HG02763 (cell line): ENCODE data around the gene ST6GAL1.

Source experiments
- ATAC-seq: cut with Tn5 transposase; IDR thresholded peaks from one replicate; pipeline ENCODE4 v1.9.1; 2021; ENCODE audit warnings: mild to moderate bottlenecking, moderate library complexity; ENCODE audit not compliant: unreplicated experiment

The ST6GAL1 gene

GRCh38 chr3:186915806-186916796 is 14.2 kb upstream of the ST6GAL1 start:
- ATAC-seq, result no peak

DNA sequence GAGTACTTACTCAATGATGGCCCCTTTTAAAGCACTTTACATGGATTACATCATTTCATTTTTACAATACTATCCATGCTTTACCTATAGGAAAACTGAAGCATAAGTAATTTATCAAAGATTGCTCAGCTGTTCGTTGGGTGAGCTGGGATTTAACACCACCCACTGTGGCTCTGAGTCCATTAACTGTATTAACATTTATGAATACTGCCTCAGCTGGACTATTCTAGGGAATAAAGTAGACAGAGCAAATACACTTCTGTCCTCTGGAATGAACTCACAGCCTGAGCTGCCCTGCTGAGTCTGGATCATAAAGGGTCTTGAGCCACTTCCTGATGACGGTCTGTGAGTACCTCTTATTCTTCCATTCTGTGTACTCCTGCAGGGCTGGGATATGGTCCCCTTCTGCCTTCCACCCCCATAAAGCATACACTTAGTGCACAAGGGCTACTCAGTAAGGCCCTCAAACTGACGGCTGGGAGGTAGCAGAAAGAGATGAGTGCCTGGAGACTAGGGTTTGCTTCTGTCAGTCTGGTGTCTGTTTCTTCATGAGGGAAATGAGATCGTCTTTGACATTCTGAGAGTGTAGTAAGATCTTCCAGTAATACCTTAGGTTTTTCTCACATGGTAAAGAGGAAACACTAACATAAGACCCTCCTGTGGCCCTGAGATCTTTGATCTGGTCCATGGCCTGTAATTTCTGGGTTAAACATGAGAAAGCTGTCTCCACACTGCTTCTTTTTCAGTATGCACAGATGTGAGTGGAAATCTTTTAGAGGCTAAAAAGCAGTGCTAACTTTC is 12.6 kb upstream of the ST6GAL1 start:
- no peak for ATAC-seq

GRCh38 chr3:186920301-186920700 is 10.0 kb upstream of the ST6GAL1 start:
- ATAC-seq, result no peak

DNA sequence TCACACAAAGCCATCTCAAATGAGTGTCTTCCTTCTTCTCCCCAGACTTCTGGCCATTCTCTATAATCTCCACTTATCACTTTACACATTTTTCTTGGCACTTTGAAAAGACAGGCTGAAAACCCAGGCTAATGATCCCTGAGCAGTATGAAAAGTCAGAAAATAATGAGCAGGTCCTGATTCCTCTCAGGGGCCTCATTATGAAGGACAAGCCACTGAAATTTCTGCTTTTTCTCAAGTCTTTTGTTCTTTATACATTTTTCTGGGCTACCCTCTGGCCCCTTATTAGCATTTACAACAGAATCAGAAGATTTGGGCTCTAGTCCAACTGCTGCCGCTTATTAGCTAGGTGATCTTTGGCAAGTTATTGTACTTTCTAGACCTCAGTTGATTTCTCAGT is 9.5 kb upstream of the ST6GAL1 start:
- no peak for ATAC-seq

DNA sequence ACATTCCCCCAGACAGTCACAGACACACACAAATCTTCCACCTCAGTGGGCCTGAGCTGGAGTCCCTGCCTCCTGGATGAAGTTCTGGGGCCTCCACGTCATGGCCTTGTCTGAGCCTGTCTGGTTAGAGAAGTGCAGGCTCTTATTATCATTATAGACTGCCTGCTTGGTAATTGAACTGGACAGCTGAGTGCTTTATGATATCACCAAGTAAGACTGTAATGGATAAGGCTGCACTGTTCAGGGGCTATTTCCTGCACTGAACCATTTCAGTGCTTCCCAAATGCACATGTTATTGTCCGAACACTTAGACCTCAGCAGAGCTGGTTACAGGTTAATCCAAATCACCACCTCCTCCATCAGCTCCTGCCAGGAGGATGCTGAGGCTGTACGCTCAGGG is 8.7 kb upstream of the ST6GAL1 start:
- ATAC-seq, result no peak

GRCh38 chr3:186922224-186922623 is 8.1 kb upstream of the ST6GAL1 start:
- no peak for ATAC-seq

DNA sequence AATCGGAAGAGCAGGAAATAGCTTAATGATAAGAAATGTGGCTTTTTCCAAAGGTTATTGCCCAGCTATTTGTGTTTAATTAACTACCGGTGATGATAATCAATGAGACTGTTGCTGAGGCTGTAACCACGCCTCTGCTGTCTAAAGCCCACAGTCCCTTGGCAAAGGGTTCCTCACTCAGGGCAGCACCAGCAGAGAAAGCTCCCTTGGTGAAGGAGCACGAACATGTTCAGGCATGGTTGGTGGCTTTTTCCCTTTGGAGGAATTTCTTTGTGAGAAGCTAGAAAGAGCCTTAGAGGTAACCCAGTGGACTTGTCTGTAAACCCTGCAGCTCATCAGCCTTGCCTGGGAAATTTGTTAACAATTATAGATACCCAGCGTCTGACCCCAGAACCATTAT is 7.5 kb upstream of the ST6GAL1 start:
- ATAC-seq, result no peak

- ATAC-seq, result no peak
These were observed 7.1 kb upstream of the ST6GAL1 start for GRCh38 chr3:186923241-186923640.

DNA sequence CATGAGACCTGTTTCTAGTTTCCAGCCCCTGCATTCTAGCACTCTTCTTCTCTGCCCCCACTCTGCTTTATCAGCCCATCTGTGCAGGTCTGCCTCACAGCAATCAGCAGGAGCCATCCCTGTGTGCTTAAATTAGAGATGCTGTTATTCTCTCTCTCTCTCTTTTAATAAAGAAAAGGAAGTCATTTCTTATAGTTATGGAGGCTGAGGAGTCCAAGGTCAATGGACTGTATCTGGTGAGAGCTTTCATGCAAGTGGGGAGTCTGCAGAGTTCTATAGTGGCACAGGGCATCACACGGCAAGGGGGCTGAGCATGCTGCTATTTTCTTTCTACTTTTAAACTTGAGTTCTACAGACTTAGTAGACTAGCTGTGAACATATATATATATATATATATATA is 4.5 kb upstream of the ST6GAL1 start:
- no peak for ATAC-seq

- ATAC-seq, result no peak
These were observed 1.1 kb upstream of the ST6GAL1 start for GRCh38 chr3:186929186-186929585.

- no peak for ATAC-seq
These were observed 641 bp upstream of the ST6GAL1 start for GRCh38 chr3:186929685-186930084.

DNA sequence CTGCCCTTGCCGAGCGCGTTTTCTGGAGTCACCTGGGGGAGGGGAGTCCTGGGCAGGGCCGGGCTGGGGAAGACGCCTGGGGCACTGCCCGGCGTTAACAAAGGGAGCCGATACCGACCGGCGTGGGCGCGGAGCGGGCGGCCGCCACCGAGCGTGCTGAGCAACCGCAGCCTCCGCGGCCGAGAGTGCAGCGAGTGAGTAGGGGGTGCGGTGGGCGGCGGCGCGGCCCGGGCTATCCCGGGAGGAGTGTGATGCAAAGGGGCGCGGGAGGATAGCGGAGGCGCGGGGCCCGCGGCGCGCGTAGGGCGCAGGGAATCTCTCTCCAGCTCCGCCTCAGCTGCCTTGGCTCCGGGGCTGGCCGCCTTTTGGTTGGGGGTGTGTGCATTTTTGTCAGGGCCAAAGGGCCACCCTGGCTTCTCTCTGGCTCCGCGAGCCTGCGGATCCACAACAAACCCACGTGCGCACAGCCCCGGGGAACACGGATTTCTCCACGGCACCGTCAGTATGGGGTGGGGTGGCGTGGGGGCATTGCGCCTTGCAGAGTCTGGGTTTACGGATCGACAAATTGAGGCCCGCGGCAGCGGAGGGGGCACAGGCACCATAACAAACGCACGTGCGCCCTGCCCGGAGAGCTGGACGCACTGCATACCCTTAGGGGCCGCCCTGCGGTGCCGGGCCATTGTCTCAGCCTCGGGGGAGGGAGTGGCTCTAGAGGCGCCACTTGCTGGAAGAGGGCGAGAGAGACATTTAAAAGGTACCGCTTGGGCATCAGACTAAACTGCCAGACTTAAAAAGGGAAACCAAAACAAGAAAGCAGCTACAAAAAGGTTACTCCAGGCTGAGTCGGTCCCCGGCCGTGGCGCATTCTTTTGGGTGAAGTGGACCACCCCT is 560 bp downstream of the ST6GAL1 start:
- ATAC-seq, result peak; percentile 71

DNA sequence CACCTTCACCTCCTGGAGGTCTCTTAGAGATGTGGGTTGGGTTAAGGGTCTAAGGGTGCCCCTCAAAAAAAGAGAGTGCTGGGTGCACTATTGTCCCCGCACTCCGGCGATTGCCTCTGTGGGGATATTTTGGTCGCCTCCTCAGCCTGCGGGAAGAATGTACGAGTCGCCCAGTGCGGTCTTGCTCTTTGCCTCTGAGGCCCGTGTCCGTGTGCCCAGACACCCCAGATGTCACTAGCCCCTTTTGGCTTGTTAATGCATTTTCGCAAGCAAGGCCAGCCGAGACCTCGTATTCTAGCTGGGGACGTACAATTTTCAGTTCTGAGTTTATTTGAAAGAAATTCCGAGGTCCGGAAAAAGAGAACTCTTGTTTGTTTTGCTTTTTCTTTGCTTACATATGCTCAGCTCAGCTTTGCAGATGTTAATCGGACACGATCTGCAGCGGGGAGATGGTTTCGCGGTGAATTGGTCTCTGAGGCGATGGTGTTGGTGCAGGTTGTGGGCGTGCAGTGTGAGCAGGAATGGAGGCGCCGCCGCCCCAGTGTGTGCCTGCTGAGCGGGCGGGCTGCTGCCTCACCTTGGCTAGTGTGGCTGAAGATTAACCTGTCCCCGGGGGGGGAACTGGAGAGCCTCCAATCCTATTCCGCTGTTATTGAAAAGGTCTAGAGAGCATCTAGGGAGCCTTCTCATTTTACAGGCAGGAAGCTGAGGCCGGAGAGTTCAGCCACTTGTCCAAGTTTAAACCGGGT is 1.4 kb downstream of the ST6GAL1 start:
- peak; percentile 13 for ATAC-seq

DNA sequence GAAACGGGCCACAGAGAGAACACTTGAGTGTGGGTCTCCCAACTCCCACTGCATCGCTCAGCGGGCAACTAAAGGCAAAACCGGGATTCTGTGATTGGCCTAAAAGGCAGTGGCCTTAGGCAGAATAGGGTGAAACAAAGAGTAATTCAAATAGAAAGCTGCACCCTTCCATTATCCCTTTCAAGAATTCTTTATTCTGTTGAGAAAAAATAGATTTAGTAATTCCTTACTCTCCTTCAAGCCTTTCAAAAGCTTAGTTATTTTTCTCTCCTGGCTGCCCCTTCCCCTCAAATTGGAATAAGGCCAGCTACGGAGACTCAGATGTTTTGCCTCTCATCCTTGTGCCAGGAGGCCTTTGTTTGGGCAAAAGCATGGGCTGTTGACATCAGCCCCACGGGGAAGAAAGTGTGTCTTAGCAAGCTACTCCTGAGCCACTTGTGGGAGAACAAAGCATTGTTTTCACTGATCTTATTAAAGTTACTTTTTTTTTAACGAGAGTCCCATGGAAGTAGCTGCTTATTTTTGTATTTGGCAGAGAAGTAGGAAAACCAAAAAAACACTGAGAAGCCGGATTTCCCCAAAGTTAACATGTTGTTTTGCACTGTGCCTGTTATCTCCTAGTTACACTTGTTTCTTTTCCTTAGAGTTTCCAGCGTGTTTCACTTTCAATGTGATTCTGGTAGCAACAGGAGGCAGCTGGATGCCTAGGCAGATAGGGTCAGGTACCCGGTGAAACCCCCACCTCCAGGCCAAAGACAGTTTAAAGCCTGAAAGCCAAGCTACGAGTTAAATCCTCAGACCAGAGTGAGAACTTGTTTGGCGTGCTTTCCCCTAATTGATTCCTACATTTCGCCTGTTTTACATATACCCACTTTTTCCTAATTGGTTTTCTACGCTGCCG is 2.2 kb downstream of the ST6GAL1 start:
- no peak for ATAC-seq

DNA sequence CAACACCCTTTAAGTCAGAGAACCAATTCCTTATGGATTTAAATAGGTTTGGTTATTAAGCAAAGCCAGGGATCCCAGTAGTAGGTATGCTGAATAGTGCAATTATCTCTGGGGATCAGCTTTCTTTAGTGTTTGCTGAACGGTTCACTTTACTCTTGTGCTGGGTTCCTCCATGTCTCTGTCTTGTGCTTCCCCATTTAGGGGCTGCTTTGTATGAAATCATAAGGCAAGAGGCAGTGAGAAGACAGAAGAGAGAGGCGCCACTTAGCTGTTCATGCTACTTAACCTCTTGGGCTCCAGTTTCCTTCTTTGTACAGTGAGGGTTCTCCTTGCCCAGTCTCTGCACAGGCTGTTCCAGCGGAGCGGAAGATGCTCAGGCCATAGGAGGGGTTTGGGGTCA is 3.5 kb downstream of the ST6GAL1 start:
- no peak for ATAC-seq

DNA sequence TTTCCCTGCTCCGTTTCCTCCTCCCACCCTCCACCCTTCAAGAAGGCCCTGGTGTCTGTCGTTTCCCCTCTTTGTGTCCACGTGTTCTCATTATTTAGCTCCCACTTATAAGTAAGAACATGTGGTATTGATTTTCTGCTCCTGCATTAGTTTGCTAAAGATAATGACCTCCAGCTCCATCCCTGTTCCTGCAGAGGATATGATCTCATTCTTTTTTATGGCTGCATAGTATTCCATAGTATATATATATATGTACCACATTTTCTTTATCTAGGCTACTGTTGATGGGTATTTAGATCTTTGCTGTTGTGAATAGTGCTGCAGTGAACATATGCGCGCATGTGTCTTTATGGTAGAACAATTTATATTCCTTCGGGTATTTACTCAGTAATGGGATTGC is 4.8 kb downstream of the ST6GAL1 start:
- no peak for ATAC-seq

GRCh38 chr3:186937017-186937875 is 6.9 kb downstream of the ST6GAL1 start:
- ATAC-seq, result no peak

DNA sequence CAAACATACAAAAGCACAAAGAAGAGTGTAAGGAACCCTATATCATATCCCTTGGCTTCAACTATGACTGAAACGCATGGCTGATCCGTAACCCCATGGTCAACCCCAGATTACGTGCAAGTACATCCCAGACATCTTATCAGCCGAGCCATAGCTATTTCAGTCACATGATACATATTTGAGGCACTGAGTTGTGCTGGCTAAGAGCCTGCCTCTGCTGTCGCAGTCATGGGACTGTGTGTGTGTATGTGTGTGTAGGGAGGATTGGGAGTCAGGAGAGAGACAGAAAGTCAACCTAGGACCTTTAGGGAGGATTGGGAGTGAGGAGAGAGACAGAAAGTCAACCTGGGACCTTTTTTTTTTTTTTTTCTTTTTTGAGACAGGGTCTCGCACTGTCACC is 8.4 kb downstream of the ST6GAL1 start:
- no peak for ATAC-seq
